A549 (cell line): ENCODE results near the gene DDX10.
"Not testable (repeated sequence)": the region's sequence is repeated elsewhere in the genome, so short reads cannot be mapped to it uniquely, and the experiment has no call there.

Experiments
- REST ChIP-seq: fragments of 200-600 bp; sonication (generic); IDR thresholded peaks from 2 replicates; pipeline ENCODE4 v1.6.1; 2016; ENCODE audit warnings: antibody characterized with exemption, mild to moderate bottlenecking, moderate library complexity
- TF ChIP-seq, protein P1 (sequence below): fragments of >200 bp; sonication (Bioruptor Twin); formaldehyde crosslinking; IDR thresholded peaks from 3 replicates; pipeline ENCODE4 v1.5.1; 2016

- TF ChIP-seq, protein P1, sequence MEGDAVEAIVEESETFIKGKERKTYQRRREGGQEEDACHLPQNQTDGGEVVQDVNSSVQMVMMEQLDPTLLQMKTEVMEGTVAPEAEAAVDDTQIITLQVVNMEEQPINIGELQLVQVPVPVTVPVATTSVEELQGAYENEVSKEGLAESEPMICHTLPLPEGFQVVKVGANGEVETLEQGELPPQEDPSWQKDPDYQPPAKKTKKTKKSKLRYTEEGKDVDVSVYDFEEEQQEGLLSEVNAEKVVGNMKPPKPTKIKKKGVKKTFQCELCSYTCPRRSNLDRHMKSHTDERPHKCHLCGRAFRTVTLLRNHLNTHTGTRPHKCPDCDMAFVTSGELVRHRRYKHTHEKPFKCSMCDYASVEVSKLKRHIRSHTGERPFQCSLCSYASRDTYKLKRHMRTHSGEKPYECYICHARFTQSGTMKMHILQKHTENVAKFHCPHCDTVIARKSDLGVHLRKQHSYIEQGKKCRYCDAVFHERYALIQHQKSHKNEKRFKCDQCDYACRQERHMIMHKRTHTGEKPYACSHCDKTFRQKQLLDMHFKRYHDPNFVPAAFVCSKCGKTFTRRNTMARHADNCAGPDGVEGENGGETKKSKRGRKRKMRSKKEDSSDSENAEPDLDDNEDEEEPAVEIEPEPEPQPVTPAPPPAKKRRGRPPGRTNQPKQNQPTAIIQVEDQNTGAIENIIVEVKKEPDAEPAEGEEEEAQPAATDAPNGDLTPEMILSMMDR: not testable (repeated sequence)
- not testable (repeated sequence) for TF ChIP-seq REST
Observed at GRCh38 chr11:108641752-108642151, 23.1 kb upstream of the DDX10 start.
